IPS-NIHi7 (cell line): Measurements from ENCODE around the gene CYSTM1.
"Not testable (repeated sequence)": the region's sequence is repeated elsewhere in the genome, so short reads cannot be mapped to it uniquely, and the experiment has no call there.

Experiments
- DNase-seq: peaks from one replicate; pipeline ENCODE4 v3.0.0; 2012; ENCODE audit warnings: mixed read lengths; ENCODE audit errors: extremely low spot score

Gene CYSTM1

GRCh38 chr5:140150201-140150600 is 24.8 kb upstream of the CYSTM1 start:
- no peak for DNase-seq

GRCh38 chr5:140151144-140152021 is 23.6 kb upstream of the CYSTM1 start:
- no peak for DNase-seq

GRCh38 chr5:140152022-140152999 is 22.7 kb upstream of the CYSTM1 start:
- no peak for DNase-seq

- no peak for DNase-seq
Observed at GRCh38 chr5:140153255-140153654, 21.7 kb upstream of the CYSTM1 start.

GRCh38 chr5:140153905-140154304 is 21.1 kb upstream of the CYSTM1 start:
- no peak for DNase-seq

- not testable (repeated sequence) for DNase-seq
Observed at GRCh38 chr5:140154710-140155381, 20.1 kb upstream of the CYSTM1 start.

- DNase-seq, result peak; percentile 95
Observed at GRCh38 chr5:140157032-140157781, 17.8 kb upstream of the CYSTM1 start.

GRCh38 chr5:140159014-140159927 is 15.7 kb upstream of the CYSTM1 start:
- no peak for DNase-seq

GRCh38 chr5:140162275-140162674 is 12.7 kb upstream of the CYSTM1 start:
- no peak for DNase-seq

GRCh38 chr5:140162781-140163180 is 12.2 kb upstream of the CYSTM1 start:
- no peak for DNase-seq

GRCh38 chr5:140165101-140165922 is 9.7 kb upstream of the CYSTM1 start:
- DNase-seq, result no peak

- DNase-seq, result no peak
Observed at GRCh38 chr5:140165923-140166270, 9.1 kb upstream of the CYSTM1 start.

- DNase-seq, result no peak
Observed at GRCh38 chr5:140166911-140167310, 8.1 kb upstream of the CYSTM1 start.

GRCh38 chr5:140168371-140168770 is 6.6 kb upstream of the CYSTM1 start:
- DNase-seq, result no peak

GRCh38 chr5:140169410-140169809 is 5.6 kb upstream of the CYSTM1 start:
- DNase-seq, result no peak

- DNase-seq, result no peak
Observed at GRCh38 chr5:140172483-140172882, 2.5 kb upstream of the CYSTM1 start.

GRCh38 chr5:140174014-140174413 is 974 bp upstream of the CYSTM1 start:
- DNase-seq, result no peak

GRCh38 chr5:140175367-140176030 is 511 bp downstream of the CYSTM1 start:
- peak; percentile 53 for DNase-seq

- no peak for DNase-seq
Observed at GRCh38 chr5:140176031-140176387, 1.0 kb downstream of the CYSTM1 start.
